ENCODE results near the gene SMAD9. TPM values are rescaled to one million over a fixed set of nuclear protein-coding genes. Genes with fewer than 3 reads are reported as not detected.

Gene SMAD9
- total RNA-seq, 2 donors from 2014 or later = 0.42 TPM; not detected in 1

- Mint-ChIP-seq H3K36me3 (ENCODE audit: low read depth) (no peaks in the 10 kb centered on the region), H3K4me1 (no peaks in the 10 kb centered on the region), H3K27me3 (peaks cover 41% of the 10 kb centered on the region), H3K9me3 (no peaks in the 10 kb centered on the region), H3K4me3 (no peak overlapping the region), H3K27ac (no peak overlapping the region)
- no peak for ATAC-seq (replicated peaks)
These were observed 53.8 kb downstream of the SMAD9 start for GRCh38 chr13:36866232-36866631.

- Mint-ChIP-seq H3K27me3 (peaks cover 39% of the 10 kb centered on the region), H3K27ac (no peak overlapping the region), H3K4me1 (no peaks in the 10 kb centered on the region), H3K36me3 (ENCODE audit: low read depth) (no peaks in the 10 kb centered on the region), H3K4me3 (no peak overlapping the region), H3K9me3 (no peaks in the 10 kb centered on the region)
- no peak for ATAC-seq (replicated peaks)
These were observed 54.8 kb downstream of the SMAD9 start for GRCh38 chr13:36865265-36865664.

GRCh38 chr13:36862722-36863121 is 57.3 kb downstream of the SMAD9 start:
- ATAC-seq (replicated peaks) = no peak
- no peaks in the 10 kb centered on the region for H3K36me3 Mint-ChIP-seq (ENCODE audit: low read depth)
- no peaks in the 10 kb centered on the region for H3K9me3 Mint-ChIP-seq
- no peaks in the 10 kb centered on the region for H3K4me1 Mint-ChIP-seq
- no peak overlapping the region for H3K4me3 Mint-ChIP-seq
- no peak overlapping the region for H3K27ac Mint-ChIP-seq
- H3K27me3 Mint-ChIP-seq = peaks cover 40% of the 10 kb centered on the region

GRCh38 chr13:36862002-36862685 is 57.9 kb downstream of the SMAD9 start:
- Mint-ChIP-seq H3K4me3 (no peak overlapping the region), H3K9me3 (no peaks in the 10 kb centered on the region), H3K27me3 (peaks cover 38% of the 10 kb centered on the region), H3K4me1 (no peaks in the 10 kb centered on the region), H3K27ac (no peak overlapping the region), H3K36me3 (ENCODE audit: low read depth) (no peaks in the 10 kb centered on the region)
- no peak for ATAC-seq (replicated peaks)

GRCh38 chr13:36859259-36859658 is 60.8 kb downstream of the SMAD9 start:
- no peak for ATAC-seq (replicated peaks)
- no peaks in the 10 kb centered on the region for H3K4me1 Mint-ChIP-seq
- H3K27ac Mint-ChIP-seq = no peak overlapping the region

GRCh38 chr13:36858290-36858689 is 61.7 kb downstream of the SMAD9 start:
- Mint-ChIP-seq H3K27ac (no peak overlapping the region), H3K4me3 (no peak overlapping the region), H3K9me3 (no peaks in the 10 kb centered on the region), H3K36me3 (ENCODE audit: low read depth) (no peaks in the 10 kb centered on the region), H3K4me1 (no peaks in the 10 kb centered on the region), H3K27me3 (peaks cover 15% of the 10 kb centered on the region)
- no peak for ATAC-seq (replicated peaks)

More at GRCh38 chr13:36859259-36859658, 60.8 kb downstream of the SMAD9 start:
- Mint-ChIP-seq H3K4me3 (no peak overlapping the region), H3K9me3 (no peaks in the 10 kb centered on the region), H3K36me3 (ENCODE audit: low read depth) (no peaks in the 10 kb centered on the region), H3K27me3 (peaks cover 20% of the 10 kb centered on the region)

GRCh38 chr13:36857253-36857652 is 62.8 kb downstream of the SMAD9 start:
- H3K9me3 Mint-ChIP-seq = no peaks in the 10 kb centered on the region
- H3K27me3 Mint-ChIP-seq = peaks cover 13% of the 10 kb centered on the region
- no peak for ATAC-seq (replicated peaks)
- no peak overlapping the region for H3K27ac Mint-ChIP-seq
- H3K4me3 Mint-ChIP-seq = no peak overlapping the region
- no peaks in the 10 kb centered on the region for H3K4me1 Mint-ChIP-seq
- H3K36me3 Mint-ChIP-seq (ENCODE audit: low read depth) = no peaks in the 10 kb centered on the region

GRCh38 chr13:36850790-36851438 is 69.1 kb downstream of the SMAD9 start:
- ATAC-seq (replicated peaks) = no peak
- no peaks in the 10 kb centered on the region for H3K4me1 Mint-ChIP-seq
- H3K4me3 Mint-ChIP-seq = no peak overlapping the region
- H3K27ac Mint-ChIP-seq = no peak overlapping the region
- no peaks in the 10 kb centered on the region for H3K9me3 Mint-ChIP-seq
- H3K36me3 Mint-ChIP-seq (ENCODE audit: low read depth) = no peaks in the 10 kb centered on the region
- H3K27me3 Mint-ChIP-seq = peaks cover 20% of the 10 kb centered on the region

GRCh38 chr13:36848199-36848982 is 71.6 kb downstream of the SMAD9 start:
- ATAC-seq (replicated peaks) = peak; percentile 67
- Mint-ChIP-seq H3K4me1 (no peaks in the 10 kb centered on the region), H3K9me3 (no peaks in the 10 kb centered on the region), H3K27ac (no peak overlapping the region), H3K4me3 (no peak overlapping the region), H3K27me3 (peaks cover 17% of the 10 kb centered on the region), H3K36me3 (ENCODE audit: low read depth) (no peaks in the 10 kb centered on the region)

GRCh38 chr13:36847606-36848005 is 72.4 kb downstream of the SMAD9 start:
- no peak for ATAC-seq (replicated peaks)
- Mint-ChIP-seq H3K4me3 (no peak overlapping the region), H3K27me3 (peaks cover 15% of the 10 kb centered on the region), H3K27ac (no peak overlapping the region), H3K9me3 (no peaks in the 10 kb centered on the region), H3K4me1 (no peaks in the 10 kb centered on the region), H3K36me3 (ENCODE audit: low read depth) (no peaks in the 10 kb centered on the region)

GRCh38 chr13:36841391-36841790 is 78.6 kb downstream of the SMAD9 start:
- no peaks in the 10 kb centered on the region for H3K9me3 Mint-ChIP-seq
- no peaks in the 10 kb centered on the region for H3K4me1 Mint-ChIP-seq
- H3K27ac Mint-ChIP-seq = no peak overlapping the region
- ATAC-seq (replicated peaks) = no peak
- H3K4me3 Mint-ChIP-seq = no peak overlapping the region
- no peaks in the 10 kb centered on the region for H3K27me3 Mint-ChIP-seq
- peaks cover 4% of the 10 kb centered on the region for H3K36me3 Mint-ChIP-seq (ENCODE audit: low read depth)

GRCh38 chr13:36840718-36841250 is 79.3 kb downstream of the SMAD9 start:
- H3K27ac Mint-ChIP-seq = no peak overlapping the region
- no peak for ATAC-seq (replicated peaks)
- peaks cover 5% of the 10 kb centered on the region for H3K36me3 Mint-ChIP-seq (ENCODE audit: low read depth)
- no peak overlapping the region for H3K4me3 Mint-ChIP-seq
- H3K27me3 Mint-ChIP-seq = no peaks in the 10 kb centered on the region
- no peaks in the 10 kb centered on the region for H3K4me1 Mint-ChIP-seq
- H3K9me3 Mint-ChIP-seq = no peaks in the 10 kb centered on the region

- H3K27me3 Mint-ChIP-seq = no peaks in the 10 kb centered on the region
- ATAC-seq (replicated peaks) = no peak
- H3K27ac Mint-ChIP-seq = no peak overlapping the region
These were observed 80.1 kb downstream of the SMAD9 start for GRCh38 chr13:36839981-36840380.

GRCh38 chr13:36839281-36839680 is 80.8 kb downstream of the SMAD9 start:
- no peak for ATAC-seq (replicated peaks)
- Mint-ChIP-seq H3K27me3 (no peaks in the 10 kb centered on the region), H3K4me3 (no peak overlapping the region), H3K27ac (no peak overlapping the region), H3K4me1 (no peaks in the 10 kb centered on the region), H3K9me3 (no peaks in the 10 kb centered on the region), H3K36me3 (ENCODE audit: low read depth) (peaks cover 11% of the 10 kb centered on the region)

More at GRCh38 chr13:36839981-36840380, 80.1 kb downstream of the SMAD9 start:
- Mint-ChIP-seq H3K9me3 (no peaks in the 10 kb centered on the region), H3K36me3 (ENCODE audit: low read depth) (peaks cover 8% of the 10 kb centered on the region), H3K4me1 (no peaks in the 10 kb centered on the region), H3K4me3 (no peak overlapping the region)

Data from activated T-helper 17 cell treated with anti-CD3 and anti-CD28 coated beads, Interleukin-2, amount 50 U/mL, for 72 hours (primary cell).